ENCODE measurements around the gene MRM2. TPM values are rescaled to one million over a fixed set of nuclear protein-coding genes. Genes with fewer than 3 reads are reported as not detected.

Gene MRM2
- polyA plus RNA-seq, 3 donors: 9.2 to 32.5 (median 26.7) TPM

- no peaks in the 10 kb centered on the region for H3K27me3 ChIP-seq (ENCODE audit: control insufficient read depth in 2 of 2, insufficient read depth in 2 of 2, low read length in 2 of 2)
- H3K36me3 ChIP-seq (replicated peaks in 1 of 2; ENCODE audit: control insufficient read depth in 1 of 2, insufficient read depth in 2 of 2, low read length in 2 of 2): peaks cover 37 to 45% of the 10 kb centered on the region in 2 donors
- no peak for TF ChIP-seq CTCF (IDR thresholded peaks at IDR 0.05)
- H2AFZ ChIP-seq (ENCODE audit: insufficient read depth, low read depth, low read length, poor library complexity, severe bottlenecking): no peak overlapping the region
- no peaks in the 10 kb centered on the region for H3K79me2 ChIP-seq (ENCODE audit: insufficient read depth, low read length)
- H3K27ac Mint-ChIP-seq: peak overlapping the region in 1 of 7 donors; percentile 55
- no peaks in the 10 kb centered on the region for H4K20me1 ChIP-seq (ENCODE audit: insufficient read depth, low read length)
- no peak overlapping the region for H3K9ac ChIP-seq (ENCODE audit: insufficient read depth, low read length, poor library complexity, severe bottlenecking)
- no peak overlapping the region for H3K4me3 Mint-ChIP-seq
- no peak for DNase-seq
- peaks cover 0 to 4% (median 2%) of the 10 kb centered on the region in 3 donors for H3K27me3 Mint-ChIP-seq (ENCODE audit: low read depth in 3 of 3)
- H3K9me3 Mint-ChIP-seq: peaks cover 0 to 2% (median 0%) of the 10 kb centered on the region in 7 donors
- no peak overlapping the region for H3K4me3 ChIP-seq (replicated peaks in 1 of 3; ENCODE audit: low read depth in 2 of 3, low read length in 3 of 3)
- peaks cover 10 to 13% of the 10 kb centered on the region in 2 donors for H3K4me1 ChIP-seq (ENCODE audit: control insufficient read depth in 1 of 2, insufficient read depth in 2 of 2, low read length in 2 of 2)
- H3K27ac ChIP-seq (ENCODE audit: low read depth in 1 of 2, low read length in 2 of 2): no peak overlapping the region
- H3K9me3 ChIP-seq (replicated peaks in 1 of 2; ENCODE audit: control insufficient read depth in 1 of 2, insufficient read depth in 1 of 2, low read length in 2 of 2): no peaks in the 10 kb centered on the region
- 97% methylated on average over 32 of the region's 34 CpGs for WGBS (ENCODE audit: insufficient coverage)
- H3K36me3 Mint-ChIP-seq: peaks cover 41 to 70% of the 10 kb centered on the region in 2 donors
- intact Hi-C loops (cut with micrococcal nuclease): no loop called here
- H3K4me2 ChIP-seq (replicated peaks; ENCODE audit: extremely low read depth, low read length, poor library complexity, severe bottlenecking): no peak overlapping the region
- H3K4me1 Mint-ChIP-seq: peaks cover 11% of the 10 kb centered on the region
Measured at GRCh38 chr7:2258661-2259365, 16.8 kb upstream of the MRM2 start.

GRCh38 chr7:2257651-2258050 lies 15.6 kb upstream of the MRM2 start:
- peaks cover 35 to 46% of the 10 kb centered on the region in 2 donors for H3K36me3 ChIP-seq (replicated peaks in 1 of 2; ENCODE audit: control insufficient read depth in 1 of 2, insufficient read depth in 2 of 2, low read length in 2 of 2)
- TF ChIP-seq CTCF (IDR thresholded peaks at IDR 0.05): no peak
- Mint-ChIP-seq H3K4me1 (peaks cover 14% of the 10 kb centered on the region), H3K36me3 (peaks cover 41 to 58% of the 10 kb centered on the region in 2 donors), H3K4me3 (no peak overlapping the region), H3K9me3 (peaks cover 0 to 2% (median 0%) of the 10 kb centered on the region in 7 donors), H3K27ac (no peak overlapping the region), H3K27me3 (ENCODE audit: low read depth in 3 of 3) (peaks cover 0 to 4% (median 2%) of the 10 kb centered on the region in 3 donors)
- no peak overlapping the region for H3K9ac ChIP-seq (ENCODE audit: insufficient read depth, low read length, poor library complexity, severe bottlenecking)
- H3K9me3 ChIP-seq (replicated peaks in 1 of 2; ENCODE audit: control insufficient read depth in 1 of 2, insufficient read depth in 1 of 2, low read length in 2 of 2): no peaks in the 10 kb centered on the region
- DNase-seq: no peak
- no peak overlapping the region for H3K27ac ChIP-seq (ENCODE audit: low read depth in 1 of 2, low read length in 2 of 2)
- no peaks in the 10 kb centered on the region for H4K20me1 ChIP-seq (ENCODE audit: insufficient read depth, low read length)
- H3K4me2 ChIP-seq (replicated peaks; ENCODE audit: extremely low read depth, low read length, poor library complexity, severe bottlenecking): no peak overlapping the region
- 98% methylated on average over 10 of the region's 17 CpGs for WGBS (ENCODE audit: insufficient coverage)
- H3K4me3 ChIP-seq (replicated peaks in 1 of 3; ENCODE audit: low read depth in 2 of 3, low read length in 3 of 3): no peak overlapping the region
- no peak overlapping the region for H2AFZ ChIP-seq (ENCODE audit: insufficient read depth, low read depth, low read length, poor library complexity, severe bottlenecking)
- H3K79me2 ChIP-seq (ENCODE audit: insufficient read depth, low read length): no peaks in the 10 kb centered on the region
- H3K4me1 ChIP-seq (ENCODE audit: control insufficient read depth in 1 of 2, insufficient read depth in 2 of 2, low read length in 2 of 2): peaks cover 10 to 13% of the 10 kb centered on the region in 2 donors
- no peaks in the 10 kb centered on the region for H3K27me3 ChIP-seq (ENCODE audit: control insufficient read depth in 2 of 2, insufficient read depth in 2 of 2, low read length in 2 of 2)
- intact Hi-C loops (cut with micrococcal nuclease): no loop called here
